HG02759 (cell line): ENCODE data around the gene GSTM3.
"Not testable (repeated sequence)": the region's sequence is repeated elsewhere in the genome, so short reads cannot be mapped to it uniquely, and the experiment has no call there.

Experiments
- ATAC-seq: cut with Tn5 transposase; IDR thresholded peaks from one replicate; pipeline ENCODE4 v1.9.1; 2021; ENCODE audit warnings: mild to moderate bottlenecking, moderate library complexity; ENCODE audit not compliant: unreplicated experiment

Gene GSTM3

GRCh38 chr1:109732390-109732881 lies 8.4 kb downstream of the GSTM3 start:
- no peak for ATAC-seq

GRCh38 chr1:109730666-109731065 lies 10.2 kb downstream of the GSTM3 start:
- ATAC-seq = no peak

DNA sequence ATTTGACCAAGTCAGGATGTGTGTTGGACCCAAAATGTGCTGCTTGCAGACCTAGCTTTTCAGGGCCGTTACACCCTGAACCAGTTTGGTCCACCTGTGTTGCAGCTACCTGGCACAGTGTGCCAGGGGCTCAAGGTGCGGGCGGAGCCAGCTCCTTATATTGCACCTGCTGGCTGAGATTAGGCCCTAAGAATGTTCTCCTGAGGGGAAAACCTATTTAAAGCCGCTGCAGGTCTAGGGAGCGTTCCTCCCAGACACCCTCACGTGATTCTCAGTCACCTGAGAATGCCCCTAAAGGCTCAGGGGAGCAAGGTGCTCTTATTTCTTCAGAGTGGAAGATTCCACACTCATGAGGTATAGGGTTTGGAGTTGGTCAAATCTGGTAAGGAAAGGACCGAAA lies 12.0 kb downstream of the GSTM3 start:
- no peak for ATAC-seq

DNA sequence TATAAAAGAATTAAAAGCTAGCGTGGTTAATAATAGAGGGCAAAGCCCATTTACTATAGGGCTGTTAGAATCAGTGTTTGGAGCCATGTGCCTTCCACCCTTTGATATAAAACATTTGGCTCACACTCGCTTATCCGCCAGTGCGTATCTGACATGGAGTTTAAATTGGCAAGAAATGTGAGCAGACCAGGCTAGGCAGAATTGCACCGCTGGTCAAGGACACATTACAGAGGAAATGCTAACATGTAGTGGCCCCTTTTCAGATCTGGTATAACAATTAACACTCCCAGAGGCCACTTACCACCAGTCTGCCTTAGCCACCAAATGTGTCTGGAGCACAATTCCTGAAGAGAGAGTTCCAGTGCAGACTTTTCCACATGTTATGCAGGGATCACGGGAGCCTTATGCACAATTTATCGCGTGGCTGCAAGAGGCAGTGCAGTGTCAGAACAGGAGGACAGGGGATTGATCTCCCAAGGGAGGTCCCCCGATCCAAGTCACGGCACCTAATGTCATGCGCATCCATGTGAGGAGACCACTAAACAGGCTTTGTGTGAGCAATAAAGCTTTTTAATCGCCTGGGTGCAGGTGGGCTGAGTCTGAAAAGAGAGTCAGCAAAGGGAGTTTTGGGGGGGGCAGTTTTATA lies 14.0 kb downstream of the GSTM3 start:
- no peak for ATAC-seq

DNA sequence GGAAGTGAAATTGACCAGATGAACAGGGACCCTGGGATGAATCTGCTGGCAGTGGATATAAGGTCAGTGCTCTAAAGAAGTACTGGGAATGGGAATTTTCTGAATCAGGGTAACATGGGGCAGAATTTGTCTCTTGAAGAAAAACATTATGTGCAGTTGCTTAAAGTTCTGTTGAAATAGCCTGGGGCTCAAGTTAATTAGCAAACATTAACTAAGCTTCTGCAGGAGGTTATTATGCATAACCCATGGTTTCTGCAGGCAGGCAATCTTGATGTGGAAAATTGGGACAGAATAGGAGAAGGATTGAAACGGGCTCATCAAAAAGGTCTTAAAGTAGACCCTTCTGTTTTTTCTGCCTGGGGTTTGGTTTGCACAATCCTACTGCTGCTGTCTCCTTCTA lies 14.8 kb downstream of the GSTM3 start:
- no peak for ATAC-seq

DNA sequence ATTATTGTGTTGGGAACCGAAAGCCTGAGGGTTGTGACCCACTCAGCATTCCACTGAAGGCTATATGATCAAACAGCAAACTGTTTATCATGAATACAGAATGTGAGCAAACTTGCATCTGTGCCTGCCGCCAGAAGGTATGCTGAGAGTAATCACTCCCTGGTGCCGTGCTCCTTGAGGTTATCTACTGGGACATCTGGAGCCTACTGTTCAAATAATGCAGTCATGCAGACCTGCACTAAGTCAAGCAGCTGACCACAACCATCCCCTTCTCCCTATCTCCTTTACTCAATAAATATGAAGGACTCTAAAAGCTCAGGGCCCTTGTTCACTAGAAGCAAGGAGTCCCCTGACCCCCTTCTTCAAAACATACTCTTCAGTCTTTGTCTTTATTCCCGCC lies 15.3 kb downstream of the GSTM3 start:
- no peak for ATAC-seq

- no peak for ATAC-seq
Observed at GRCh38 chr1:109724933-109725332, 15.9 kb downstream of the GSTM3 start.

- ATAC-seq = no peak
Observed at GRCh38 chr1:109722908-109723691, 17.7 kb downstream of the GSTM3 start.

GRCh38 chr1:109721971-109722370 lies 18.9 kb downstream of the GSTM3 start:
- ATAC-seq = no peak

DNA sequence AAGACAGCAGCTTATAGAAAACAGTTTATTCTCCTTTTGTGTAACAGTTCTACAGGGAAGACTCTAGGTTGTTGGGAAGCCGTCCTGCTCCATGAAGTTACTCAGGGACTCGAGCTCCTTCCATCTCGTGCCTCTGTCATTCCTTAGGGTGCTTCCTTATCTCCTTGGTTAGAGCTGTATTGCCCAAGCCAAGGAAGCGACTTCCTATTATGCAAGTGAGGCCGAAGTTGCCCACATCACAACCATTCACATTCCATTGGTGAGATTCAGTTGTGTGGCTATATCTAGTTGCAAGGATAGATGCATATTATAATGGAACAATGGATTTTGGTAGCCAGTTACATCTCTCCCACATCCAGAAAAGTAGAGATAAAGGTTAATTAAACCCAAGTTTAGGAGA lies 19.8 kb downstream of the GSTM3 start:
- ATAC-seq = no peak

- no peak for ATAC-seq
Observed at GRCh38 chr1:109719337-109719837, 21.5 kb downstream of the GSTM3 start.

- ATAC-seq = no peak
Observed at GRCh38 chr1:109718495-109718894, 22.3 kb downstream of the GSTM3 start.

GRCh38 chr1:109717729-109718128 lies 23.1 kb downstream of the GSTM3 start:
- ATAC-seq = no peak

DNA sequence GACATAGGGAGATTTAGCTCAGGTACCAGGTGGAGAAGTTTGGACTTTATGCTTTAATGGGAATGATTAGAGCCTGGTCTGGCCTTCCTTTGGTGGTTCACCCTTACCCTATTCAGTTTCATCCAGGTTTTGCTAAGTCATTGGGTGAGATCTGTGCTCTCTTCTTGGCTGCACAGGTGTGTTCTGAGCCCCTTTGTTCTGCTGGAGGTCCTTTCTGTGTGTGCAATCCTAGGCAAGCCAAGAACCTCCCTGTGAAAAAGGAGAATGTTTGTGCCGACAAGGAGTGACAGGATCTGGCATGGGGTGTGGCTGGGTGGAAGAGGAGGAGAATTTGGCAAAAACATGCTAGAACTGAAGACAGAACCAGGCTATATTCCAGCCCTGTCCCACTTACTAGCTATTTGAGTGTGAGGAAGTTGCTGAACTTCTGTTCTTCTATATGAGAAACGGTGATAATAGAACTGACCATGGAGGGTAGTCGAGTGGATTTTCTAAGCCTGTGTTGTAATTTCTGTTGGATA lies 24.2 kb downstream of the GSTM3 start:
- no peak for ATAC-seq

GRCh38 chr1:109716121-109716520 lies 24.7 kb downstream of the GSTM3 start:
- no peak for ATAC-seq

DNA sequence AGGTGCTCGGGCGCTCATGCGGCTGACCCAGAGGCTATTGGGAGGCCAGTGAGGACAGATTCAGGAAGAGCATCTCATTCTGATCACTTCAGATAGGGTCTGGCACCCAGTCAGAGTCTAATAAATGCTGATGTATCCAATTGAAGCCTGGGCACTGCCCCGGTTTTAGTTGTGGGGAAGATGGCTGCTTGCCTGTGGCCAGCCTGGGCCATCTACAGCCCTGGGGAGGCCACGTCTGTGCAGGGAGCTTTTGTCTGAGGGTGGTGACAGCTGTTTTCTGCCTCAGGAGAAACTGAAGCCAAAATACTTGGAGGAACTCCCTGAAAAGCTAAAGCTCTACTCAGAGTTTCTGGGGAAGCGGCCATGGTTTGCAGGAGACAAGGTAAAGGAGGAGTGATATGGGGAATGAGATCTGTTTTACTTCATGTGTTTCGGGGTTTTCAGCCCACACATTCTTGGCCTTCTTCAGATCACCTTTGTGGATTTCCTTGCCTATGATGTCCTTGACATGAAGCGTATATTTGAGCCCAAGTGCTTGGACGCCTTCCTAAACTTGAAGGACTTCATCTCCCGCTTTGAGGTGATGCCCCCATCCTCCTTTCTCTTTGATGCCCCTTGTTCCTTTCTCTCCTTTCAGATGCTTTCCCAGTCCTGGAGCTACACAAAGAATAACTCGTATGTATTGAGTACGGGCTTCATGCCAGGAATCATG lies 26.0 kb downstream of the GSTM3 start:
- no peak for ATAC-seq

GRCh38 chr1:109713636-109714035 lies 27.2 kb downstream of the GSTM3 start:
- no peak for ATAC-seq

GRCh38 chr1:109712321-109712864 lies 28.4 kb downstream of the GSTM3 start:
- no peak for ATAC-seq

DNA sequence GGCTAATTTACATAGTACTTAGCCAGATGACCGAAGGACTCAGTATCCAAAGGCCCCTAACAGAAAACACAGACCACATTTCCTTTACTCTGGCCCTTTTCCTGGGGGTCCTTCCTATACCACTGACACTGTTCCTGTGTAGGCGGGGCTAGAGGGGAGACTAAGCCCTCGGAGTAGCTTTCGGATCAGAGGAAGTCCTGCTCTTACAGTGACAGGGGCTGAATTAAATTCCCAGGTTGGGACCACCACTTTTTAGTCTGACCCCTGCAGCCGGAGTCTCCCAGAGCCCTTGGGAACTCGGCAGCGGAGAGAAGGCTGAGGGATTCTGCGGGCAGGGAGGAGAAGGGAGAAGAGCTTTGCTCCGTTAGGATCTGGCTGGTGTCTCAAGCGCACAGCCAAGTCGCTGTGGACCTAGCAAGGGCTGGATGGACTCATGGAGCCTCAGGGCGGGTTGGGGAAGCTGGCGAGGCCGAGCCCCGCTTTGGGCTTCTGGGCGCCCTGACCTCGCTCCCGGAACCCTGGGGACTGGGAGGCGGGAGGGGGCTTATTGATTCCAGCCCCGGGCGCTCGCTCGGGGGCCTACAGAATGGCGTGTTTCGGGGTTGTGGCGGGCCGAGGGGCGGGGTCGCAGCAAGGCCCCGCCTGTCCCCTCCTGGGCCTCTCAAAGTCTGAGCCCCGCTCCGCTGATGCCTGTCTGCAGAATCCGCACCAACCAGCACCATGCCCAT lies 29.1 kb downstream of the GSTM3 start, which contains the start of gene GSTM5:
TSS of gene GSTM5 (plus strand) at position 659 of the 728 bp plus-strand sequence. CDS start at position 721, 62 bp downstream.
- ATAC-seq = not testable (repeated sequence)

- not testable (repeated sequence) for ATAC-seq
Observed at GRCh38 chr1:109709822-109710221, 31.0 kb downstream of the GSTM3 start.
